WTC11 (cell line): ENCODE measurements around the gene APBA1. TPM values are rescaled to one million over a fixed set of nuclear protein-coding genes. Genes with fewer than 3 reads are reported as not detected.

Experiments
- ATAC-seq: fragments of 200-7000 bp; cut with Tn5 transposase; 2 replicates; pipeline ENCODE4 v1.10.0; 2021; ENCODE audit warnings: mild to moderate bottlenecking, moderate library complexity
- CTCF ChIA-PET: fragments of 300-600 bp; sonication (Branson Sonifier 250); formaldehyde crosslinking; loops from one replicate; lab custom pipeline; 2021; ENCODE audit warnings: antibody characterized with exemption; lab: Charles Lee
- POLR2A ChIA-PET: fragments of 350-600 bp; sonication (Branson Sonifier 250); formaldehyde crosslinking; loops from one replicate; lab custom pipeline; 2021; ENCODE audit warnings: antibody characterized with exemption; lab: Charles Lee
- DNase-seq: peaks from one replicate; pipeline ENCODE4 v3.0.0; 2021; ENCODE audit warnings: low spot score
- H3K27ac Mint-ChIP-seq: 2 replicates; pipeline ENCODE4 v1.8.0; 2021; ENCODE audit warnings: mixed read lengths
- H3K27me3 Mint-ChIP-seq: 2 replicates; pipeline ENCODE4 v1.8.0; 2021; ENCODE audit warnings: low read depth, mild to moderate bottlenecking, moderate library complexity, mixed read lengths
- H3K36me3 Mint-ChIP-seq: 2 replicates; pipeline ENCODE4 v1.8.0; 2021; ENCODE audit warnings: mixed read lengths
- H3K4me1 Mint-ChIP-seq: 2 replicates; pipeline ENCODE4 v1.8.0; 2022; ENCODE audit warnings: mixed read lengths
- H3K4me3 Mint-ChIP-seq: 2 replicates; pipeline ENCODE4 v1.8.0; 2021; ENCODE audit warnings: mild to moderate bottlenecking, moderate library complexity, mixed read lengths
- H3K9me3 Mint-ChIP-seq: 2 replicates; pipeline ENCODE4 v1.8.0; 2021; ENCODE audit warnings: mixed read lengths
- CREM ChIP-seq: sonication (generic); formaldehyde crosslinking; IDR thresholded peaks from 2 replicates; pipeline ENCODE4 v1.8.1; 2022; ENCODE audit warnings: mild to moderate bottlenecking, missing genetic modification reagents, moderate library complexity
- EMX1 ChIP-seq: fragments of 250-450 bp; sonication (Bioruptor Pico); IDR thresholded peaks from 2 replicates; pipeline ENCODE4 v1.8.0; 2021; ENCODE audit warnings: mild to moderate bottlenecking
- ESRRA ChIP-seq: sonication (generic); formaldehyde crosslinking; IDR thresholded peaks from 2 replicates; pipeline ENCODE4 v1.8.1; 2022; ENCODE audit warnings: mild to moderate bottlenecking, missing genetic modification reagents, borderline replicate concordance
- GRHL2 ChIP-seq: fragments of 250-450 bp; sonication (Bioruptor Pico); IDR thresholded peaks from 2 replicates; pipeline ENCODE4 v1.8.0; 2022; ENCODE audit warnings: mild to moderate bottlenecking, moderate library complexity; ENCODE audit not compliant: insufficient replicate concordance, severe bottlenecking
- HMGA2 ChIP-seq: fragments of 250-450 bp; sonication (Bioruptor Pico); IDR thresholded peaks from 2 replicates; pipeline ENCODE4 v1.4.0; 2021; ENCODE audit warnings: mild to moderate bottlenecking, moderate library complexity
- MXD4 ChIP-seq: fragments of 250-450 bp; sonication (Bioruptor Pico); IDR thresholded peaks from 2 replicates; pipeline ENCODE4 v1.8.0; 2021; ENCODE audit warnings: mild to moderate bottlenecking, moderate library complexity, borderline replicate concordance
- NR1H2 ChIP-seq: sonication (generic); formaldehyde crosslinking; IDR thresholded peaks from 2 replicates; pipeline ENCODE4 v1.9.0; 2021; ENCODE audit warnings: mild to moderate bottlenecking, moderate library complexity, missing genetic modification reagents
- NR2C2 ChIP-seq: sonication (generic); formaldehyde crosslinking; IDR thresholded peaks from 2 replicates; pipeline ENCODE4 v1.8.0; 2022; ENCODE audit warnings: mild to moderate bottlenecking, missing genetic modification reagents
- PRRX2 ChIP-seq: fragments of 250-450 bp; sonication (Bioruptor Pico); IDR thresholded peaks from 2 replicates; pipeline ENCODE4 v1.8.0; 2021; ENCODE audit warnings: mild to moderate bottlenecking
- SMAD4 ChIP-seq: sonication (generic); formaldehyde crosslinking; IDR thresholded peaks from 2 replicates; pipeline ENCODE4 v1.8.0; 2022; ENCODE audit warnings: mild to moderate bottlenecking, missing genetic modification reagents
- TCF7 ChIP-seq: sonication (generic); formaldehyde crosslinking; IDR thresholded peaks from 2 replicates; pipeline ENCODE4 v1.8.0; 2022; ENCODE audit warnings: mild to moderate bottlenecking, low read depth, missing genetic modification reagents, moderate library complexity
- ZNF138 ChIP-seq: sonication (generic); formaldehyde crosslinking; conservative IDR thresholded peaks from 2 replicates; pipeline ENCODE4 v1.8.1; 2022; ENCODE audit warnings: mild to moderate bottlenecking, moderate library complexity, missing genetic modification reagents
- ZNF219 ChIP-seq: sonication (generic); formaldehyde crosslinking; IDR thresholded peaks from 2 replicates; pipeline ENCODE4 v1.8.0; 2023; ENCODE audit warnings: missing genetic modification reagents, mild to moderate bottlenecking, borderline replicate concordance
- total RNA-seq: library from RNA; stranded (reverse); gene quantifications from 3 replicates; pipeline ENCODE4 v1.2.3, GENCODE V29; 2021
- TF ChIP-seq, protein P1 (sequence below): fragments of 200-600 bp; IDR thresholded peaks from 2 replicates; pipeline ENCODE4 v1.8.0; 2022; ENCODE audit warnings: antibody characterized with exemption
- TF ChIP-seq, protein P2 (sequence below): sonication (generic); formaldehyde crosslinking; IDR thresholded peaks from 2 replicates; pipeline ENCODE4 v1.8.0; 2022; ENCODE audit warnings: mild to moderate bottlenecking, missing genetic modification reagents
- TF ChIP-seq, protein P3 (sequence below): sonication (generic); formaldehyde crosslinking; IDR thresholded peaks from 2 replicates; pipeline ENCODE4 v1.8.1; 2023; ENCODE audit warnings: mild to moderate bottlenecking, missing genetic modification reagents, moderate library complexity
- TF ChIP-seq, protein P4 (sequence below): sonication (generic); formaldehyde crosslinking; IDR thresholded peaks from 2 replicates; pipeline ENCODE4 v1.8.1; 2023; ENCODE audit warnings: mild to moderate bottlenecking, missing genetic modification reagents, borderline replicate concordance
- TF ChIP-seq, protein P5 (sequence below): sonication (generic); formaldehyde crosslinking; conservative IDR thresholded peaks from 2 replicates; pipeline ENCODE4 v1.8.1; 2023; ENCODE audit warnings: mild to moderate bottlenecking, low read depth, missing genetic modification reagents, moderate library complexity
- TF ChIP-seq, protein P6 (sequence below): fragments of 250-450 bp; sonication (Bioruptor Pico); IDR thresholded peaks from 2 replicates; pipeline ENCODE4 v1.9.0; 2021; ENCODE audit warnings: moderate library complexity, mild to moderate bottlenecking, inconsistent platforms, borderline replicate concordance
- TF ChIP-seq, protein P7 (sequence below): sonication (generic); formaldehyde crosslinking; IDR thresholded peaks from 2 replicates; pipeline ENCODE4 v1.8.0; 2022; ENCODE audit warnings: mild to moderate bottlenecking, missing genetic modification reagents
- TF ChIP-seq, protein P8 (sequence below): sonication (generic); formaldehyde crosslinking; IDR thresholded peaks from 2 replicates; pipeline ENCODE4 v1.8.1; 2023; ENCODE audit warnings: mild to moderate bottlenecking, missing genetic modification reagents, moderate library complexity

The APBA1 gene
- total RNA-seq, 1 experiment from 2014 or later, result 0.94 TPM

DNA sequence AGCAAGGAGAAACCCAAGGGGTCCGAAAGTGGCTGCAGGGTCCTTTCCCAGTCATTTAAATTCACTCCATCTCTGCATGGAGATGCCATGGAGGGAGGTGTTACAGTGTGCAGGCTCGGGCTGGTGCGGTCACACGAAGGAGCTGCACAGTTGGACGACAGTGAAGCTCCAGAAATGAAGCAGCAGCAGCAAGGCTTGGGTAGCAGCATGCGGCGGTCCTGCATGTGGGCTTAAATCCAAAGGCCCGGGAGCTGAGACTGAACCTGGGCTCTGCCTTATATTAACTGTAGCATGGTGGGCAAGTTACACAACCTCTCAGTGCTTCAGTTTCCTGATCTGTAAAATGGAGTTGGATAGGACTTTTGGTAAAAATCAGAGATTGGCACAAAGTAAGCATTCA, 51.4 kb downstream of the APBA1 start (continued):
- TF ChIP-seq, protein P1, sequence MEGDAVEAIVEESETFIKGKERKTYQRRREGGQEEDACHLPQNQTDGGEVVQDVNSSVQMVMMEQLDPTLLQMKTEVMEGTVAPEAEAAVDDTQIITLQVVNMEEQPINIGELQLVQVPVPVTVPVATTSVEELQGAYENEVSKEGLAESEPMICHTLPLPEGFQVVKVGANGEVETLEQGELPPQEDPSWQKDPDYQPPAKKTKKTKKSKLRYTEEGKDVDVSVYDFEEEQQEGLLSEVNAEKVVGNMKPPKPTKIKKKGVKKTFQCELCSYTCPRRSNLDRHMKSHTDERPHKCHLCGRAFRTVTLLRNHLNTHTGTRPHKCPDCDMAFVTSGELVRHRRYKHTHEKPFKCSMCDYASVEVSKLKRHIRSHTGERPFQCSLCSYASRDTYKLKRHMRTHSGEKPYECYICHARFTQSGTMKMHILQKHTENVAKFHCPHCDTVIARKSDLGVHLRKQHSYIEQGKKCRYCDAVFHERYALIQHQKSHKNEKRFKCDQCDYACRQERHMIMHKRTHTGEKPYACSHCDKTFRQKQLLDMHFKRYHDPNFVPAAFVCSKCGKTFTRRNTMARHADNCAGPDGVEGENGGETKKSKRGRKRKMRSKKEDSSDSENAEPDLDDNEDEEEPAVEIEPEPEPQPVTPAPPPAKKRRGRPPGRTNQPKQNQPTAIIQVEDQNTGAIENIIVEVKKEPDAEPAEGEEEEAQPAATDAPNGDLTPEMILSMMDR, result no peak
- no peak for TF ChIP-seq ESRRA (CRISPR knock-in tag)
- TF ChIP-seq NR2C2 (CRISPR knock-in tag), result no peak

DNA sequence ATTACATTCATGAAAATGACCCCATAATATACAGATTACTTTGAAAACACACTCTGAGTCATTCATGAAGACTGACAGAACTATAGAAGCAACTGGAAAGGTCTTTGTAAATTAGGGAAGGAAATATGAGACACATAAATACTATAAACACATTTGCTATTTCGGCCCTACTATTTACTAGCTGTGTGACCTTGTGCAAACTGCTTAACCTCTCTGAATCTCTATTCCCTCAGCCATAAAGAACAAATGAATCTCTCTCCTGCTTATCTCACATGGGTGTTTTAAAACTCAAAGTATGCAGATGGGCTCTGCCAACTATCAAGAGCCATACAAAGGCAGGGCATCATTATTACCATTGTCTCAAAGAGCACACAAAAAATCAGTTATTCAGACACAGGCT, 52.9 kb downstream of the APBA1 start:
- CTCF ChIA-PET, result no interaction called here

DNA sequence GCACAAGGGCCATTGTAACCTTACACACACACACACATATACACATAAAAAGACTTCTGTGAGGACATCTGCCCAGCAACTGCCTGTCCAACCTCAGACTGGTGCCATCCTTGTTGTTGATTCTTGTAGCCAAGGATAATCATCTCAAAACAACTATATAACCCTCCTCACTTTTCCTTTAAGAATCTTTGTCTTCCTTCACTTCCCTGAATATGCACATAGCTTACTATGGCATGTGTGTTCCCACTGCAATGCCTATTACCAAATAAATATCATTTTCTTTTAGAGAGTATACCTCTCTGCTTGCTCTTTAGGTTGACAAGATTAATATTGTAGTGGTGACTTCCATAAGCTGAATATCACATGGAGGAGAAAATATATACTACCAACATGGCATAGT, 55.2 kb downstream of the APBA1 start:
- DNase-seq (no peak), ATAC-seq (no peak)
- H3K4me1 Mint-ChIP-seq, result peaks cover 3% of the 10 kb centered on the region
- H3K9me3 Mint-ChIP-seq, result peaks cover 8% of the 10 kb centered on the region
- ChIA-PET CTCF (no interaction called here), POLR2A (no interaction called here)
- no peaks in the 10 kb centered on the region for H3K36me3 Mint-ChIP-seq
- no peak overlapping the region for H3K27ac Mint-ChIP-seq
- TF ChIP-seq TCF7 (CRISPR knock-in tag) (no peak), GRHL2 (CRISPR knock-in tag) (no peak), PRRX2 (CRISPR knock-in tag) (no peak), ZNF138 (CRISPR knock-in tag) (no peak), ZNF219 (no peak), MXD4 (CRISPR knock-in tag) (no peak), SMAD4 (no peak), NR1H2 (CRISPR knock-in tag) (no peak), HMGA2 (no peak), CREM (CRISPR knock-in tag) (no peak)
- TF ChIP-seq, protein P2, sequence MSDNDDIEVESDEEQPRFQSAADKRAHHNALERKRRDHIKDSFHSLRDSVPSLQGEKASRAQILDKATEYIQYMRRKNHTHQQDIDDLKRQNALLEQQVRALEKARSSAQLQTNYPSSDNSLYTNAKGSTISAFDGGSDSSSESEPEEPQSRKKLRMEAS, result no peak
- TF ChIP-seq, protein P3, sequence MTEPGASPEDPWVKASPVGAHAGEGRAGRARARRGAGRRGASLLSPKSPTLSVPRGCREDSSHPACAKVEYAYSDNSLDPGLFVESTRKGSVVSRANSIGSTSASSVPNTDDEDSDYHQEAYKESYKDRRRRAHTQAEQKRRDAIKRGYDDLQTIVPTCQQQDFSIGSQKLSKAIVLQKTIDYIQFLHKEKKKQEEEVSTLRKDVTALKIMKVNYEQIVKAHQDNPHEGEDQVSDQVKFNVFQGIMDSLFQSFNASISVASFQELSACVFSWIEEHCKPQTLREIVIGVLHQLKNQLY (CRISPR knock-in tag), result no peak
- TF ChIP-seq, protein P4, sequence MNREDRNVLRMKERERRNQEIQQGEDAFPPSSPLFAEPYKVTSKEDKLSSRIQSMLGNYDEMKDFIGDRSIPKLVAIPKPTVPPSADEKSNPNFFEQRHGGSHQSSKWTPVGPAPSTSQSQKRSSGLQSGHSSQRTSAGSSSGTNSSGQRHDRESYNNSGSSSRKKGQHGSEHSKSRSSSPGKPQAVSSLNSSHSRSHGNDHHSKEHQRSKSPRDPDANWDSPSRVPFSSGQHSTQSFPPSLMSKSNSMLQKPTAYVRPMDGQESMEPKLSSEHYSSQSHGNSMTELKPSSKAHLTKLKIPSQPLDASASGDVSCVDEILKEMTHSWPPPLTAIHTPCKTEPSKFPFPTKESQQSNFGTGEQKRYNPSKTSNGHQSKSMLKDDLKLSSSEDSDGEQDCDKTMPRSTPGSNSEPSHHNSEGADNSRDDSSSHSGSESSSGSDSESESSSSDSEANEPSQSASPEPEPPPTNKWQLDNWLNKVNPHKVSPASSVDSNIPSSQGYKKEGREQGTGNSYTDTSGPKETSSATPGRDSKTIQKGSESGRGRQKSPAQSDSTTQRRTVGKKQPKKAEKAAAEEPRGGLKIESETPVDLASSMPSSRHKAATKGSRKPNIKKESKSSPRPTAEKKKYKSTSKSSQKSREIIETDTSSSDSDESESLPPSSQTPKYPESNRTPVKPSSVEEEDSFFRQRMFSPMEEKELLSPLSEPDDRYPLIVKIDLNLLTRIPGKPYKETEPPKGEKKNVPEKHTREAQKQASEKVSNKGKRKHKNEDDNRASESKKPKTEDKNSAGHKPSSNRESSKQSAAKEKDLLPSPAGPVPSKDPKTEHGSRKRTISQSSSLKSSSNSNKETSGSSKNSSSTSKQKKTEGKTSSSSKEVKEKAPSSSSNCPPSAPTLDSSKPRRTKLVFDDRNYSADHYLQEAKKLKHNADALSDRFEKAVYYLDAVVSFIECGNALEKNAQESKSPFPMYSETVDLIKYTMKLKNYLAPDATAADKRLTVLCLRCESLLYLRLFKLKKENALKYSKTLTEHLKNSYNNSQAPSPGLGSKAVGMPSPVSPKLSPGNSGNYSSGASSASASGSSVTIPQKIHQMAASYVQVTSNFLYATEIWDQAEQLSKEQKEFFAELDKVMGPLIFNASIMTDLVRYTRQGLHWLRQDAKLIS (CRISPR knock-in tag), result no peak
- TF ChIP-seq, protein P5, sequence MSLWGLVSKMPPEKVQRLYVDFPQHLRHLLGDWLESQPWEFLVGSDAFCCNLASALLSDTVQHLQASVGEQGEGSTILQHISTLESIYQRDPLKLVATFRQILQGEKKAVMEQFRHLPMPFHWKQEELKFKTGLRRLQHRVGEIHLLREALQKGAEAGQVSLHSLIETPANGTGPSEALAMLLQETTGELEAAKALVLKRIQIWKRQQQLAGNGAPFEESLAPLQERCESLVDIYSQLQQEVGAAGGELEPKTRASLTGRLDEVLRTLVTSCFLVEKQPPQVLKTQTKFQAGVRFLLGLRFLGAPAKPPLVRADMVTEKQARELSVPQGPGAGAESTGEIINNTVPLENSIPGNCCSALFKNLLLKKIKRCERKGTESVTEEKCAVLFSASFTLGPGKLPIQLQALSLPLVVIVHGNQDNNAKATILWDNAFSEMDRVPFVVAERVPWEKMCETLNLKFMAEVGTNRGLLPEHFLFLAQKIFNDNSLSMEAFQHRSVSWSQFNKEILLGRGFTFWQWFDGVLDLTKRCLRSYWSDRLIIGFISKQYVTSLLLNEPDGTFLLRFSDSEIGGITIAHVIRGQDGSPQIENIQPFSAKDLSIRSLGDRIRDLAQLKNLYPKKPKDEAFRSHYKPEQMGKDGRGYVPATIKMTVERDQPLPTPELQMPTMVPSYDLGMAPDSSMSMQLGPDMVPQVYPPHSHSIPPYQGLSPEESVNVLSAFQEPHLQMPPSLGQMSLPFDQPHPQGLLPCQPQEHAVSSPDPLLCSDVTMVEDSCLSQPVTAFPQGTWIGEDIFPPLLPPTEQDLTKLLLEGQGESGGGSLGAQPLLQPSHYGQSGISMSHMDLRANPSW (CRISPR knock-in tag), result no peak
- TF ChIP-seq, protein P6, sequence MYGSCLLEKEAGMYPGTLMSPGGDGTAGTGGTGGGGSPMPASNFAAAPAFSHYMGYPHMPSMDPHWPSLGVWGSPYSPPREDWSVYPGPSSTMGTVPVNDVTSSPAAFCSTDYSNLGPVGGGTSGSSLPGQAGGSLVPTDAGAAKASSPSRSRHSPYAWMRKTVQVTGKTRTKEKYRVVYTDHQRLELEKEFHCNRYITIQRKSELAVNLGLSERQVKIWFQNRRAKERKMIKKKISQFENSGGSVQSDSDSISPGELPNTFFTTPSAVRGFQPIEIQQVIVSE (CRISPR knock-in tag), result no peak
- TF ChIP-seq, protein P7, sequence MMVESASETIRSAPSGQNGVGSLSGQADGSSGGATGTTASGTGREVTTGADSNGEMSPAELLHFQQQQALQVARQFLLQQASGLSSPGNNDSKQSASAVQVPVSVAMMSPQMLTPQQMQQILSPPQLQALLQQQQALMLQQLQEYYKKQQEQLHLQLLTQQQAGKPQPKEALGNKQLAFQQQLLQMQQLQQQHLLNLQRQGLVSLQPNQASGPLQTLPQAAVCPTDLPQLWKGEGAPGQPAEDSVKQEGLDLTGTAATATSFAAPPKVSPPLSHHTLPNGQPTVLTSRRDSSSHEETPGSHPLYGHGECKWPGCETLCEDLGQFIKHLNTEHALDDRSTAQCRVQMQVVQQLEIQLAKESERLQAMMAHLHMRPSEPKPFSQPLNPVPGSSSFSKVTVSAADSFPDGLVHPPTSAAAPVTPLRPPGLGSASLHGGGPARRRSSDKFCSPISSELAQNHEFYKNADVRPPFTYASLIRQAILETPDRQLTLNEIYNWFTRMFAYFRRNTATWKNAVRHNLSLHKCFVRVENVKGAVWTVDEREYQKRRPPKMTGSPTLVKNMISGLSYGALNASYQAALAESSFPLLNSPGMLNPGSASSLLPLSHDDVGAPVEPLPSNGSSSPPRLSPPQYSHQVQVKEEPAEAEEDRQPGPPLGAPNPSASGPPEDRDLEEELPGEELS (CRISPR knock-in tag), result no peak
- TF ChIP-seq, protein P8, sequence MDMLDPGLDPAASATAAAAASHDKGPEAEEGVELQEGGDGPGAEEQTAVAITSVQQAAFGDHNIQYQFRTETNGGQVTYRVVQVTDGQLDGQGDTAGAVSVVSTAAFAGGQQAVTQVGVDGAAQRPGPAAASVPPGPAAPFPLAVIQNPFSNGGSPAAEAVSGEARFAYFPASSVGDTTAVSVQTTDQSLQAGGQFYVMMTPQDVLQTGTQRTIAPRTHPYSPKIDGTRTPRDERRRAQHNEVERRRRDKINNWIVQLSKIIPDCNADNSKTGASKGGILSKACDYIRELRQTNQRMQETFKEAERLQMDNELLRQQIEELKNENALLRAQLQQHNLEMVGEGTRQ (CRISPR knock-in tag), result no peak
- no peak overlapping the region for H3K4me3 Mint-ChIP-seq
- H3K27me3 Mint-ChIP-seq, result no peaks in the 10 kb centered on the region

More for the DNA sequence above, 52.9 kb downstream of the APBA1 start:
- Mint-ChIP-seq H3K4me3 (no peak overlapping the region), H3K4me1 (peaks cover 3% of the 10 kb centered on the region), H3K36me3 (no peaks in the 10 kb centered on the region), H3K27ac (no peak overlapping the region), H3K27me3 (no peaks in the 10 kb centered on the region), H3K9me3 (peaks cover 8% of the 10 kb centered on the region)
- no peak for DNase-seq
- POLR2A ChIA-PET, result no interaction called here
- no peak for ATAC-seq
- TF ChIP-seq EMX1, result no peak
